Endothelial cell of umbilical vein (primary cell): ENCODE results near the gene NCOA3. TPM values are rescaled to one million over a fixed set of nuclear protein-coding genes. Genes with fewer than 3 reads are reported as not detected.
"Not testable (repeated sequence)": the region's sequence is repeated elsewhere in the genome, so short reads cannot be mapped to it uniquely, and the experiment has no call there.

Experiments used
- BruUV-seq: library from RNA; stranded (reverse); fragments of 400-500 nt; replicated peaks from 2 replicates; lab custom pipeline; 2021; lab: Mats Ljungman, UMichigan
- CTCF ChIA-PET: fragments of 300-600, 350-600 bp; sonication (Branson Sonifier 250); formaldehyde crosslinking; loops from one replicate; lab custom pipeline; 2021; ENCODE audit warnings: antibody characterized with exemption, inconsistent platforms; lab: Charles Lee
- POLR2A ChIA-PET: fragments of 300-600, 350-600 bp; sonication (Branson Sonifier 250); formaldehyde crosslinking; loops from one replicate; lab custom pipeline; 2021; ENCODE audit warnings: antibody characterized with exemption, inconsistent platforms; lab: Charles Lee
- DNase-seq: peaks from one replicate; pipeline ENCODE4 v3.0.0-alpha.2; 2011; ENCODE audit warnings: low read depth, low spot score
- FAIRE-seq: peaks from 2 replicates; lab custom pipeline; 2011; peaks lifted over from hg19 to GRCh38; lab: Jason Lieb, UNC
- H2AFZ ChIP-seq: 2 replicates; pipeline ENCODE4 v1.6.0; 2012; ENCODE audit warnings: low read depth, low read length, control low read depth, inconsistent platforms
- H3K27ac ChIP-seq: 2 replicates; pipeline ENCODE4 v1.5.1; 2011; ENCODE audit warnings: low read depth, mild to moderate bottlenecking, control low read depth, low read length, moderate library complexity; ENCODE audit not compliant: insufficient read depth
- H3K27me3 ChIP-seq, 2 experiments: 2 replicates each; pipeline versions ENCODE4 v1.6.0 to v1.6.1; 2011; ENCODE audit warnings: low read length in 2 of 2, mixed read lengths in 1 of 2; ENCODE audit not compliant: control insufficient read depth in 2 of 2, insufficient read depth in 2 of 2
- H3K36me3 ChIP-seq, 2 experiments: 2 replicates in 1 of 2; 3 replicates in 1 of 2; pipeline ENCODE4 v1.5.1; 2011; ENCODE audit warnings: low read length in 2 of 2, mild to moderate bottlenecking in 1 of 2, moderate library complexity in 1 of 2; ENCODE audit not compliant: control insufficient read depth in 2 of 2, insufficient read depth in 2 of 2; ENCODE audit errors: extremely low read depth in 1 of 2
- H3K4me1 ChIP-seq: 3 replicates; pipeline ENCODE4 v1.5.1; 2011; ENCODE audit warnings: mild to moderate bottlenecking, low read length; ENCODE audit not compliant: control insufficient read depth, insufficient read depth; ENCODE audit errors: extremely low read depth
- H3K4me2 ChIP-seq: 2 replicates; pipeline ENCODE4 v1.6.1; 2011; ENCODE audit warnings: low read length, control low read depth, mixed read lengths; ENCODE audit not compliant: insufficient read depth
- H3K4me3 ChIP-seq, 3 experiments: fragments of 200-600 bp in 1 of 3; sonication (generic), shearing (Covaris generic) in 1 of 3; replicated peaks in 1 of 3; 2 replicates each; pipeline ENCODE4 v1.5.1; 2011 to 2016; ENCODE audit warnings: control low read depth in 3 of 3, low read length in 3 of 3, mild to moderate bottlenecking in 2 of 3, inconsistent platforms in 1 of 3, low read depth in 1 of 3, moderate library complexity in 1 of 3; ENCODE audit not compliant: insufficient read depth in 1 of 3
- H3K79me2 ChIP-seq: 2 replicates; pipeline ENCODE4 v1.6.0; 2012; ENCODE audit warnings: low read length, inconsistent platforms; ENCODE audit not compliant: control insufficient read depth, insufficient read depth
- H3K9ac ChIP-seq: replicated peaks from 2 replicates; pipeline ENCODE3; 2011; ENCODE audit warnings: low read length, control low read depth; ENCODE audit not compliant: insufficient read depth; ENCODE audit errors: extremely low read depth
- H3K9me1 ChIP-seq: replicated peaks from 3 replicates; pipeline ENCODE4 v1.6.0; 2011; ENCODE audit warnings: mild to moderate bottlenecking, low read length; ENCODE audit not compliant: control insufficient read depth, insufficient read depth; ENCODE audit errors: extremely low read depth
- H3K9me3 ChIP-seq: replicated peaks from 2 replicates; pipeline ENCODE4 v1.5.1; 2012; ENCODE audit warnings: low read length, inconsistent platforms; ENCODE audit not compliant: control insufficient read depth, insufficient read depth
- H4K20me1 ChIP-seq: replicated peaks from 2 replicates; pipeline ENCODE3; 2011; ENCODE audit warnings: mild to moderate bottlenecking, low read length; ENCODE audit not compliant: control insufficient read depth, insufficient read depth; ENCODE audit errors: extremely low read depth
- CTCF ChIP-seq, 2 donors: IDR thresholded peaks; 1 replicate in 1 of 2; 2 replicates in 1 of 2; pipeline ENCODE4 v1.5.1; 2011; ENCODE audit warnings: low read length in 2 of 2, mild to moderate bottlenecking in 2 of 2, moderate library complexity in 2 of 2, control low read depth in 1 of 2, inconsistent platforms in 1 of 2, low read depth in 1 of 2; ENCODE audit not compliant: insufficient read depth in 1 of 2; ENCODE audit errors: extremely low read depth in 1 of 2
- EZH2 ChIP-seq: IDR thresholded peaks from 2 replicates; pipeline ENCODE4 v1.6.1; 2012; ENCODE audit warnings: borderline replicate concordance, low read depth, mild to moderate bottlenecking, moderate library complexity, low read length, inconsistent platforms; ENCODE audit not compliant: severe bottlenecking
- FOS ChIP-seq: IDR thresholded peaks from 2 replicates; pipeline ENCODE4 v1.6.1; 2011; ENCODE audit warnings: mild to moderate bottlenecking, low read length, moderate library complexity, borderline replicate concordance; ENCODE audit not compliant: insufficient read depth
- GATA2 ChIP-seq: IDR thresholded peaks from 2 replicates; pipeline ENCODE4 v1.7.0; 2011; ENCODE audit warnings: low read depth, mild to moderate bottlenecking, moderate library complexity, mixed read lengths, low read length; ENCODE audit not compliant: insufficient read length, insufficient read depth
- JUN ChIP-seq: IDR thresholded peaks from 2 replicates; pipeline ENCODE4 v1.6.1; 2011; ENCODE audit warnings: borderline replicate concordance, low read depth; ENCODE audit not compliant: insufficient read length, insufficient read depth
- MAX ChIP-seq: IDR thresholded peaks from 2 replicates; pipeline ENCODE4 v1.6.1; 2011; ENCODE audit not compliant: insufficient read depth, insufficient read length
- MYC ChIP-seq: IDR thresholded peaks from one replicate; pipeline ENCODE4 v1.6.1; 2011; ENCODE audit warnings: mild to moderate bottlenecking, low read depth, low read length
- POLR2A ChIP-seq: IDR thresholded peaks from 2 replicates; pipeline ENCODE4 v1.6.1; 2012; ENCODE audit warnings: low read depth, mild to moderate bottlenecking, control low read depth, low read length
- POLR2AphosphoS5 ChIP-seq: IDR thresholded peaks from 2 replicates; pipeline ENCODE4 v1.6.1; 2012; ENCODE audit warnings: low read depth, mild to moderate bottlenecking, control low read depth, low read length, moderate library complexity; ENCODE audit not compliant: insufficient read depth
- dilution Hi-C: fragments of 300-500 bp; cut with MboI; formaldehyde crosslinking; loops from one replicate; pipeline ENCODE4 v1.15.0; 2019; ENCODE audit warnings: low sequenced_read_pairs; ENCODE audit not compliant: extremely low pct_ligation_motif_present
- intact Hi-C: fragments of 100-400 bp; cut with micrococcal nuclease; formaldehyde crosslinking; loops from one replicate; pipeline ENCODE4 v1.10.0; 2022
- polyA plus RNA-seq, 4 experiments: library from polyadenylated mRNA; depleted of rRNA in 3 of 4; stranded (reverse) in 3 of 4; unstranded in 1 of 4; fragments of >200 nt; gene quantifications; 2 replicates each; pipeline versions ENCODE4 v1.2.1 to v1.2.3, GENCODE V29; 2011 to 2012; ENCODE audit warnings: missing spikeins in 1 of 4
- total RNA-seq: library from RNA; stranded (reverse); gene quantifications from 2 replicates; pipeline ENCODE4 v1.2.3, GENCODE V29; 2021

Gene NCOA3
- total and polyA plus RNA-seq, 2 donors (not counting 3 experiments of a cell fraction or from before 2014, with no cell fraction given), result 12.0 to 35.6 TPM

GRCh38 chr20:47594157-47594556, 92.5 kb downstream of the NCOA3 start:
- FAIRE-seq (no peak), DNase-seq (no peak)
- Histone ChIP-seq H3K36me3 (no peaks in the 10 kb centered on the region), H3K79me2 (peaks cover 2% of the 10 kb centered on the region), H3K27me3 (no peaks in the 10 kb centered on the region), H3K4me3 (no peak overlapping the region), H4K20me1 (no peaks in the 10 kb centered on the region), H3K27ac (no peak overlapping the region), H3K9me3 (no peaks in the 10 kb centered on the region), H3K9ac (no peak overlapping the region), H2AFZ (no peak overlapping the region), H3K4me2 (no peak overlapping the region), H3K4me1 (no peaks in the 10 kb centered on the region), H3K9me1 (no peaks in the 10 kb centered on the region)
- BruUV-seq, result no TSS peak
- intact Hi-C loops (no loop called here), dilution Hi-C loops (no loop called here)
- ChIA-PET POLR2A (no interaction called here), CTCF (no interaction called here)
- TF ChIP-seq JUN (no peak), FOS (no peak), POLR2A (no peak), GATA2 (no peak), CTCF (IDR thresholded peaks at IDR 0.05; ENCODE audit: extremely low read depth in 1 of 2, insufficient read depth in 1 of 2, low read depth in 1 of 2, low read length in 2 of 2) (no peak), MYC (no peak), MAX (no peak), POLR2AphosphoS5 (no peak), EZH2 (no peak)

DNA sequence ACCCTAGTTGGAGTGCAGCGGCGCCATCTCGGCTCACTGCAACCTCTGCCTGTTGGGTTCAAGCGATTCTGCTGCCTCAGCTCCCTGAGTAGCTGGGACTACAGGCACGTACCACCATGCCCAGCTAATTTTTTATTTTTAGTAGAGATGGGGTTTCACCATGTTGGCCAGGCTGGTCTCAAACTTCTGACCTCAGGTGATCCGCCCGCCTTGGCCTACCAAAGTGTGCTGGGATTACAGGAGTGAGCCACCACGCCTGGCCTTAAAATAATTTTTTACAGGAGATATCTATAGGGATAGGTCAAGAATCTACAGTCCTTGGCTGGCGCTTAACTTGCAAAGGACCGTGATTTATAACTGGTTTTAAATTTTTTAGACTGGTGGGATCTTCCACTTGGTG, 93.5 kb downstream of the NCOA3 start:
- H3K9me3 ChIP-seq, dilution Hi-C loops, H3K9ac ChIP-seq, DNase-seq, H3K27ac ChIP-seq, H3K4me2 ChIP-seq, H4K20me1 ChIP-seq, intact Hi-C loops, H2AFZ ChIP-seq, H3K4me3 ChIP-seq, H3K27me3 ChIP-seq, FAIRE-seq, H3K36me3 ChIP-seq, H3K4me1 ChIP-seq, H3K9me1 ChIP-seq, BruUV-seq, POLR2A ChIA-PET, H3K79me2 ChIP-seq: not testable (repeated sequence)
- CTCF ChIA-PET, result interaction anchor here (0.7 to 2.9 kb wide), 4 partner anchors 14 to 30 kb away, joined by 3 to 6 read pairs (median 4); no protein-coding TSS in a partner anchor
